ENCODE measurements around the gene EPHA7.

DNA sequence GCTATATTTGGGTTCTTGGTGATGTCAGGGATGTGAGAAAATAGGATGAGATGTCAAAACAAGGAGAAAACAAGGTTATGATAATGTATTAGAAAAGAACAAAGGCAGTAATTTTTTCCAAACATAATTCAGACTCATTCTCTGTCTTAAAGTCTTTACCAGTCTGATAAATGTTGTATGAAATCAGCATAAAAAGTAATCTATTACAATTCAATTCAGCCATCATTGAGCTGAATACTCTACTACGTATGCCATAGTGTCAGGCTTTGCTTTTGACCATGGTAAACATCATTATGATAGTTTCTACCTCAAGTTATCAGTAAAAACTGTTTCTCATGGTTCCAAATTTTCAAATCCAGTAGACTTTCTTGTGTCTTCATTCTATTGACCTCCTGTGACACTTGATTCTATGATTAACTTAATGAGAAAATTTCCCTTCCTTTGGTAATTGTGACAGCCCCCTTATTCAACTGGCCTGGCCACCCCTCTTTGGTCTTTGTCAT, 75.0 kb downstream of the EPHA7 start:
- TF ChIP-seq ZNF791 (tag by site-specific recombination; IDR thresholded peaks at IDR 0.05) = no peak
- no peak for TF ChIP-seq ZNF585B (tag by site-specific recombination; IDR thresholded peaks at IDR 0.05)
- TF ChIP-seq, protein P1, sequence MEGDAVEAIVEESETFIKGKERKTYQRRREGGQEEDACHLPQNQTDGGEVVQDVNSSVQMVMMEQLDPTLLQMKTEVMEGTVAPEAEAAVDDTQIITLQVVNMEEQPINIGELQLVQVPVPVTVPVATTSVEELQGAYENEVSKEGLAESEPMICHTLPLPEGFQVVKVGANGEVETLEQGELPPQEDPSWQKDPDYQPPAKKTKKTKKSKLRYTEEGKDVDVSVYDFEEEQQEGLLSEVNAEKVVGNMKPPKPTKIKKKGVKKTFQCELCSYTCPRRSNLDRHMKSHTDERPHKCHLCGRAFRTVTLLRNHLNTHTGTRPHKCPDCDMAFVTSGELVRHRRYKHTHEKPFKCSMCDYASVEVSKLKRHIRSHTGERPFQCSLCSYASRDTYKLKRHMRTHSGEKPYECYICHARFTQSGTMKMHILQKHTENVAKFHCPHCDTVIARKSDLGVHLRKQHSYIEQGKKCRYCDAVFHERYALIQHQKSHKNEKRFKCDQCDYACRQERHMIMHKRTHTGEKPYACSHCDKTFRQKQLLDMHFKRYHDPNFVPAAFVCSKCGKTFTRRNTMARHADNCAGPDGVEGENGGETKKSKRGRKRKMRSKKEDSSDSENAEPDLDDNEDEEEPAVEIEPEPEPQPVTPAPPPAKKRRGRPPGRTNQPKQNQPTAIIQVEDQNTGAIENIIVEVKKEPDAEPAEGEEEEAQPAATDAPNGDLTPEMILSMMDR (tag by site-specific recombination; IDR thresholded peaks at IDR 0.05) = no peak
- no peak for TF ChIP-seq ZNF311 (tag by site-specific recombination; IDR thresholded peaks at IDR 0.05; ENCODE audit: borderline replicate concordance)
- TF ChIP-seq, protein P2, sequence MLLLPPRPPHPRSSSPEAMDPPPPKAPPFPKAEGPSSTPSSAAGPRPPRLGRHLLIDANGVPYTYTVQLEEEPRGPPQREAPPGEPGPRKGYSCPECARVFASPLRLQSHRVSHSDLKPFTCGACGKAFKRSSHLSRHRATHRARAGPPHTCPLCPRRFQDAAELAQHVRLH (tag by site-specific recombination; IDR thresholded peaks at IDR 0.05) = no peak
- TF ChIP-seq, protein P3, sequence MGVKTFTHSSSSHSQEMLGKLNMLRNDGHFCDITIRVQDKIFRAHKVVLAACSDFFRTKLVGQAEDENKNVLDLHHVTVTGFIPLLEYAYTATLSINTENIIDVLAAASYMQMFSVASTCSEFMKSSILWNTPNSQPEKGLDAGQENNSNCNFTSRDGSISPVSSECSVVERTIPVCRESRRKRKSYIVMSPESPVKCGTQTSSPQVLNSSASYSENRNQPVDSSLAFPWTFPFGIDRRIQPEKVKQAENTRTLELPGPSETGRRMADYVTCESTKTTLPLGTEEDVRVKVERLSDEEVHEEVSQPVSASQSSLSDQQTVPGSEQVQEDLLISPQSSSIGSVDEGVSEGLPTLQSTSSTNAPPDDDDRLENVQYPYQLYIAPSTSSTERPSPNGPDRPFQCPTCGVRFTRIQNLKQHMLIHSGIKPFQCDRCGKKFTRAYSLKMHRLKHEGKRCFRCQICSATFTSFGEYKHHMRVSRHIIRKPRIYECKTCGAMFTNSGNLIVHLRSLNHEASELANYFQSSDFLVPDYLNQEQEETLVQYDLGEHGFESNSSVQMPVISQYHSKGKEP (tag by site-specific recombination; IDR thresholded peaks at IDR 0.05) = no peak
- no peak for TF ChIP-seq ZNF155 (tag by site-specific recombination; IDR thresholded peaks at IDR 0.05)
- no peak for TF ChIP-seq ZBTB7A (tag by site-specific recombination; IDR thresholded peaks at IDR 0.05; ENCODE audit: low read depth)
- TF ChIP-seq, protein P4, sequence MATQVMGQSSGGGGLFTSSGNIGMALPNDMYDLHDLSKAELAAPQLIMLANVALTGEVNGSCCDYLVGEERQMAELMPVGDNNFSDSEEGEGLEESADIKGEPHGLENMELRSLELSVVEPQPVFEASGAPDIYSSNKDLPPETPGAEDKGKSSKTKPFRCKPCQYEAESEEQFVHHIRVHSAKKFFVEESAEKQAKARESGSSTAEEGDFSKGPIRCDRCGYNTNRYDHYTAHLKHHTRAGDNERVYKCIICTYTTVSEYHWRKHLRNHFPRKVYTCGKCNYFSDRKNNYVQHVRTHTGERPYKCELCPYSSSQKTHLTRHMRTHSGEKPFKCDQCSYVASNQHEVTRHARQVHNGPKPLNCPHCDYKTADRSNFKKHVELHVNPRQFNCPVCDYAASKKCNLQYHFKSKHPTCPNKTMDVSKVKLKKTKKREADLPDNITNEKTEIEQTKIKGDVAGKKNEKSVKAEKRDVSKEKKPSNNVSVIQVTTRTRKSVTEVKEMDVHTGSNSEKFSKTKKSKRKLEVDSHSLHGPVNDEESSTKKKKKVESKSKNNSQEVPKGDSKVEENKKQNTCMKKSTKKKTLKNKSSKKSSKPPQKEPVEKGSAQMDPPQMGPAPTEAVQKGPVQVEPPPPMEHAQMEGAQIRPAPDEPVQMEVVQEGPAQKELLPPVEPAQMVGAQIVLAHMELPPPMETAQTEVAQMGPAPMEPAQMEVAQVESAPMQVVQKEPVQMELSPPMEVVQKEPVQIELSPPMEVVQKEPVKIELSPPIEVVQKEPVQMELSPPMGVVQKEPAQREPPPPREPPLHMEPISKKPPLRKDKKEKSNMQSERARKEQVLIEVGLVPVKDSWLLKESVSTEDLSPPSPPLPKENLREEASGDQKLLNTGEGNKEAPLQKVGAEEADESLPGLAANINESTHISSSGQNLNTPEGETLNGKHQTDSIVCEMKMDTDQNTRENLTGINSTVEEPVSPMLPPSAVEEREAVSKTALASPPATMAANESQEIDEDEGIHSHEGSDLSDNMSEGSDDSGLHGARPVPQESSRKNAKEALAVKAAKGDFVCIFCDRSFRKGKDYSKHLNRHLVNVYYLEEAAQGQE (tag by site-specific recombination; IDR thresholded peaks at IDR 0.05) = no peak
